ENCODE data around the gene ZRANB1.

DNA sequence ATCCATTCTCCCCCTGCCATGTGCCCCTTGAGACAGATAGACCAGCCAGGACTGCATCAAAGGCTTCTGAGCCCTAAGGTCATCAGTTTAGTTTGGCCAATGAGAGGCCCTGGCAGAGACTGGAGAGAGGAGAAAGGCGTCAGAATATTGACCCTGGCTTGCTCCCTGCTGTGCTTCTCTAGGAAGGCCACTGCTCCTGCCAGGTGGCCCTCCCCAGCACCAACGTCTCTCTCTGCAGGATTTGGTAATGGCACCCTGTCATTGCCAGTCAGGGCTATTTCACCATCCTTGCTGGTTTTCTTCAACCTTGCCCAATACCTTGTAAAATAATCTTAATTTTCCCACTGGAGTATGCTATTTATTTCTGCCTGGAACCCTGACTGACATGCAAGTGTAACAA is 38.8 kb upstream of the ZRANB1 start:
- TF ChIP-seq CTCF (conservative IDR thresholded peaks at IDR 0.05 in 1 of 2, IDR thresholded peaks at IDR 0.05 in 1 of 2; ENCODE audit: low read depth in 1 of 2, low read length in 2 of 2), result no peak
- no peak for TF ChIP-seq EZH2 (IDR thresholded peaks at IDR 0.05; ENCODE audit: low read length, missing control alignments)

Data from fibroblast of lung (primary cell).